ENCODE measurements around the gene NKD1. TPM values are rescaled to one million over a fixed set of nuclear protein-coding genes. Genes with fewer than 3 reads are reported as not detected.

The NKD1 gene
- total and polyA plus RNA-seq, 8 donors = 12.5 to 46.9 (median 37.9) TPM

DNA sequence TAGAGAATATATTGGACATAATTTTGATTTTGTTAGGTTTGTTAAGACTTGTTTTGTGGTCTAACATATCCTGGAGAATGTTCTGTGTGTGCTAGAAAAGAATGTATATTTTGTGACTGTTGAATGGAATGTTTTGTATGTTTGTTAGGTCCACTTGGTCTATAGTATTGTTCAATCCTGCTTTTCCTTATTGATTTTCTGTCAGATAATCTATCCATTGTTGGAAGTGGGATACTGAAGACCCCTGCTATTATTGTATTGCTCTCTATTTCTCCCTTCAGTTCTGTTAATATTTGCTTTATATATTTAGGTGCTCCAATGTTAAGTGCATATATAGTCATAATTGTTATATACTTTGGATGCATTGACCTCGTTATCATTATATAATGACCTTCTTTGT lies 33.0 kb upstream of the NKD1 start:
- H3K4me3 ChIP-seq = no peak overlapping the region
- H3K36me3 ChIP-seq = no peaks in the 10 kb centered on the region
- no peaks in the 10 kb centered on the region for H3K27me3 ChIP-seq
- H3K4me1 ChIP-seq = no peaks in the 10 kb centered on the region
- DNase-seq = no peak
- TF ChIP-seq, protein P1, sequence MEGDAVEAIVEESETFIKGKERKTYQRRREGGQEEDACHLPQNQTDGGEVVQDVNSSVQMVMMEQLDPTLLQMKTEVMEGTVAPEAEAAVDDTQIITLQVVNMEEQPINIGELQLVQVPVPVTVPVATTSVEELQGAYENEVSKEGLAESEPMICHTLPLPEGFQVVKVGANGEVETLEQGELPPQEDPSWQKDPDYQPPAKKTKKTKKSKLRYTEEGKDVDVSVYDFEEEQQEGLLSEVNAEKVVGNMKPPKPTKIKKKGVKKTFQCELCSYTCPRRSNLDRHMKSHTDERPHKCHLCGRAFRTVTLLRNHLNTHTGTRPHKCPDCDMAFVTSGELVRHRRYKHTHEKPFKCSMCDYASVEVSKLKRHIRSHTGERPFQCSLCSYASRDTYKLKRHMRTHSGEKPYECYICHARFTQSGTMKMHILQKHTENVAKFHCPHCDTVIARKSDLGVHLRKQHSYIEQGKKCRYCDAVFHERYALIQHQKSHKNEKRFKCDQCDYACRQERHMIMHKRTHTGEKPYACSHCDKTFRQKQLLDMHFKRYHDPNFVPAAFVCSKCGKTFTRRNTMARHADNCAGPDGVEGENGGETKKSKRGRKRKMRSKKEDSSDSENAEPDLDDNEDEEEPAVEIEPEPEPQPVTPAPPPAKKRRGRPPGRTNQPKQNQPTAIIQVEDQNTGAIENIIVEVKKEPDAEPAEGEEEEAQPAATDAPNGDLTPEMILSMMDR (IDR thresholded peaks at IDR 0.05) = no peak
- ATAC-seq = no peak
- intact Hi-C loops (cut with DNase I) = no loop called here
- no peak overlapping the region for H3K27ac ChIP-seq
- H3K9me3 ChIP-seq = peaks cover 0 to 27% of the 10 kb centered on the region in 2 donors

GRCh38 chr16:50516401-50516800 lies 31.8 kb upstream of the NKD1 start:
- ATAC-seq (no peak), DNase-seq (no peak)
- Histone ChIP-seq H3K27me3 (peaks cover 0 to 2% of the 10 kb centered on the region in 2 donors), H3K9me3 (peaks cover 0 to 27% of the 10 kb centered on the region in 2 donors), H3K27ac (no peak overlapping the region), H3K36me3 (no peaks in the 10 kb centered on the region), H3K4me1 (no peaks in the 10 kb centered on the region), H3K4me3 (no peak overlapping the region)
- intact Hi-C loops (cut with DNase I) = no loop called here
- TF ChIP-seq, protein P1 (IDR thresholded peaks at IDR 0.05) = no peak

- H3K4me3 ChIP-seq = no peak overlapping the region
- H3K27ac ChIP-seq = no peak overlapping the region
- intact Hi-C loops (cut with DNase I) = no loop called here
- H3K27me3 ChIP-seq = peaks cover 0 to 7% of the 10 kb centered on the region in 2 donors
- no peak for ATAC-seq
- TF ChIP-seq, protein P1 (IDR thresholded peaks at IDR 0.05) = no peak
- DNase-seq = no peak
- no peaks in the 10 kb centered on the region for H3K4me1 ChIP-seq
- H3K36me3 ChIP-seq = no peaks in the 10 kb centered on the region
- peaks cover 0 to 27% of the 10 kb centered on the region in 2 donors for H3K9me3 ChIP-seq
These were observed 31.3 kb upstream of the NKD1 start for GRCh38 chr16:50516890-50517289.

DNA sequence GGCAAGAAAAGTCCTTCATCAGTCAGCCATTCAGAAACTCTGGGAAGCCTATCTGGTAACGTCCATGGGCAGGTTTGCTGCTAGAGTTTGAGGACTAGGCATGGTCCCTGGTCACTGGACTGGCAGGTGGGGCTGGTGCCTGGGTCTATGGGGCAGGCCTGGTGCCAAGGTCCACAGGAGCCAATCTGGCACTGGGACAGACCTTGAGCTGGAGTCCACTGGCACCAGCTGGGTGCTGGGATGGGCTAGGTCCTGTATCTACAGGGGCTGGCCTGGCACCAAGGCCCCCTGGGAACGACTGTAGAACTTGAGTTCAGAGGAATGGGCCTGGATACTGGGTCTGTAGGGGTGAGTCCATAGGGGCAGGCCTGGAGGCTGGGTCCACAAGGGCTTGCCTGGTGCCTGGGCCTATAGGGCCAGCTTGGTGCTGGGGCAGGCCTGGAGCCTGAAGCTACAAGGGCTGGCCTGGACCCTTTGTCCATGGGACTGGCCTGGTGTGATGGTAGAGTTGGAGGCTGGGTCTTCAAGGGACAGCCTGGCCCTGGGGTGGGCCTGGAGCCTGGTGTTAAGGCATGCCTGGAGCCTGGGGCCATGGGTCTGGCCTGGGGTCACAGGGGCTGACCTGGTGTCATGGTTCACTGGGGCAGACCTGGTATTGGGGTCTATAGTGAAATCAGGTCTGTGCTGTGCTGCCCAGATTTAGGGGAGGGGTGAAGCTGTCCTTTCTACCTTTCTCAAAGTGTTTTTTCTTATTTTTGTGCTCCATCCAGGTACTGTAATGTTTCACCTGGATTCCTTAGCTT lies 30.5 kb upstream of the NKD1 start:
- TF ChIP-seq, protein P1 (IDR thresholded peaks at IDR 0.05) = no peak
- Histone ChIP-seq H3K9me3 (peaks cover 0 to 27% of the 10 kb centered on the region in 2 donors), H3K27ac (no peak overlapping the region), H3K36me3 (no peaks in the 10 kb centered on the region), H3K27me3 (peaks cover 0 to 11% of the 10 kb centered on the region in 2 donors), H3K4me1 (no peaks in the 10 kb centered on the region), H3K4me3 (no peak overlapping the region)
- DNase-seq (no peak), ATAC-seq (no peak)
- intact Hi-C loops (cut with DNase I) = no loop called here

DNA sequence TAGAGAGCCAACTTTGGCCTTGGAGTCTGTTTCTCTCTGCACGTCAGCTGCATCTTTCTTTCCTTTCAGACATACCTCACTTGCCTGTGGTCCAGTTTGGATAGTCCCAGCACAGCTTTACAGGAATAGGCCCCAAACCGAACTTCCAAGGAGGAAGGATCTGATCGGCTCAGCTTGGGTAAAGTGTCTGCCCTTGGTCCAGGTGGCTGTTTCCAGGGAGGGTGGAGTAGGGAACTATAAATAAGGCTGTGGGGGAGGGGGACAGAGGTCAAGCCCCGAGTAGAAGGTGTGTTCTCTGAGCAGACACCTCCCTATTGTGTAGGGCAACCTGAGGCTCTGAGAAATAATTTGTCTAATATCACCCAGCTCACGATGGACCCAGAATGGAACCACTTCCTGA lies 29.2 kb upstream of the NKD1 start:
- no peak for ATAC-seq
- intact Hi-C loops (cut with DNase I) = no loop called here

More for the DNA sequence above, 29.2 kb upstream of the NKD1 start:
- Histone ChIP-seq H3K36me3 (no peaks in the 10 kb centered on the region), H3K27me3 (peaks cover 0 to 11% of the 10 kb centered on the region in 2 donors), H3K4me3 (no peak overlapping the region), H3K27ac (no peak overlapping the region), H3K9me3 (peaks cover 0 to 25% of the 10 kb centered on the region in 2 donors), H3K4me1 (no peaks in the 10 kb centered on the region)
- TF ChIP-seq, protein P1 (IDR thresholded peaks at IDR 0.05) = no peak
- no peak for DNase-seq
